GM06990 (cell line): Measurements from ENCODE around the gene ARL6IP5.

ENCODE experiments used
- DNase-seq: peaks from one replicate; pipeline ENCODE4 v3.0.0-alpha.2; 2011; ENCODE audit not compliant: insufficient read length; ENCODE audit errors: extremely low read depth
- H3K27me3 ChIP-seq: replicated peaks from 2 replicates; pipeline ENCODE4 v1.6.0; 2011; ENCODE audit warnings: low read length; ENCODE audit not compliant: control insufficient read depth, insufficient read depth
- H3K36me3 ChIP-seq: 2 replicates; pipeline ENCODE4 v1.5.1; 2011; ENCODE audit warnings: low read length; ENCODE audit not compliant: control insufficient read depth, insufficient read depth
- H3K4me3 ChIP-seq: replicated peaks from 2 replicates; pipeline ENCODE4 v1.5.1; 2011; ENCODE audit warnings: low read depth, mild to moderate bottlenecking, control low read depth, low read length
- TF ChIP-seq, protein P1 (sequence below): IDR thresholded peaks from 2 replicates; pipeline ENCODE4 v1.5.1; 2011; ENCODE audit warnings: low read length, control low read depth, mild to moderate bottlenecking, inconsistent platforms; ENCODE audit not compliant: insufficient read depth, poor library complexity, severe bottlenecking

Gene ARL6IP5

DNA sequence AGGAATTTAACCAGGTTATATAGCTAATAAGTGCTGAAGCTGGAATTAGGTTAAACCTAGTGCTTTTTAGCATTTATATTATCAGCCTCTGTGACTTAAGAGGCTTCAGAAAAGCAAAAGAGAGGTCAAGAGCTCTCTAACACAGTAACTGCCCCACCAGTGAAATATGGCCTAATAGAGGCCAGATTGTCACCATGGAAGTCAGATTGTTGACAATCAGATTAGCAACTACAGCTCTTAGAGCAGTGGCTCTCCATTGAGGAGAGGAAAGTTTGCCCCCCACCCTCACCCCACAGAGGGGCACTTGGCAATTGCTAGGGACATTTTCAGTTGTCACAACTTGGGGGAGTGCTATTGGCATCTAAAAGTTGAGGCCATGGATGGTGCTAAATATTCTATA, 61.0 kb downstream of the ARL6IP5 start:
- DNase-seq: no peak
- Histone ChIP-seq H3K4me3 (no peak overlapping the region), H3K36me3 (no peaks in the 10 kb centered on the region), H3K27me3 (no peaks in the 10 kb centered on the region)
- TF ChIP-seq, protein P1, sequence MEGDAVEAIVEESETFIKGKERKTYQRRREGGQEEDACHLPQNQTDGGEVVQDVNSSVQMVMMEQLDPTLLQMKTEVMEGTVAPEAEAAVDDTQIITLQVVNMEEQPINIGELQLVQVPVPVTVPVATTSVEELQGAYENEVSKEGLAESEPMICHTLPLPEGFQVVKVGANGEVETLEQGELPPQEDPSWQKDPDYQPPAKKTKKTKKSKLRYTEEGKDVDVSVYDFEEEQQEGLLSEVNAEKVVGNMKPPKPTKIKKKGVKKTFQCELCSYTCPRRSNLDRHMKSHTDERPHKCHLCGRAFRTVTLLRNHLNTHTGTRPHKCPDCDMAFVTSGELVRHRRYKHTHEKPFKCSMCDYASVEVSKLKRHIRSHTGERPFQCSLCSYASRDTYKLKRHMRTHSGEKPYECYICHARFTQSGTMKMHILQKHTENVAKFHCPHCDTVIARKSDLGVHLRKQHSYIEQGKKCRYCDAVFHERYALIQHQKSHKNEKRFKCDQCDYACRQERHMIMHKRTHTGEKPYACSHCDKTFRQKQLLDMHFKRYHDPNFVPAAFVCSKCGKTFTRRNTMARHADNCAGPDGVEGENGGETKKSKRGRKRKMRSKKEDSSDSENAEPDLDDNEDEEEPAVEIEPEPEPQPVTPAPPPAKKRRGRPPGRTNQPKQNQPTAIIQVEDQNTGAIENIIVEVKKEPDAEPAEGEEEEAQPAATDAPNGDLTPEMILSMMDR: no peak

DNA sequence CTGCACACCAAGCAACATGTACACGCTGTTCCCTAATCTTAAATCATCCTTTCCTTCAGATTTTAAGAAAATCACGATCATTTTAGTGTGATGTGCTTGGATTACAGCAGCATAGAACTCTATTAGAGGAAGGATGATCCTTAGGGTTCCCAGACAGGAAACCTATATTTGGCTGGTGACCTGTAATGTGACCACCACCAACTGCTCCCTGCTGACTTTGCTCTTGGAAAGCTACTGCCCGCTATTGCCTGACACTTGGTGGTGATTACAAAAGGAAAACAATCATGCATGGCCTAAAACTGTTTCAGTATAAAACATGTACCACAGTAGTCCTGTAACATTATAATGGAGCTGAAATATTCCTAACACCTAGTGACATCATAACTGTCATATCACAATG, 64.8 kb downstream of the ARL6IP5 start:
- Histone ChIP-seq H3K27me3 (no peaks in the 10 kb centered on the region), H3K36me3 (no peaks in the 10 kb centered on the region), H3K4me3 (no peak overlapping the region)
- DNase-seq: no peak
- TF ChIP-seq, protein P1: no peak
